Parathyroid adenoma (tissue), 2 donors: Measurements from ENCODE around the gene PEPD.

Experiments
- H2AFZ ChIP-seq: fragments of 300-600 bp; sonication (generic); one replicate; pipeline ENCODE4 v1.7.0; 2017; ENCODE audit warnings: antibody characterized with exemption, mild to moderate bottlenecking
- H3K27ac ChIP-seq: fragments of 300-600 bp; sonication (generic); one replicate; pipeline ENCODE4 v1.7.0; 2017
- H3K27me3 ChIP-seq: fragments of 300-600 bp; sonication (generic); one replicate; pipeline ENCODE4 v1.7.0; 2017; ENCODE audit warnings: low read length; ENCODE audit not compliant: control insufficient read depth, insufficient read depth
- H3K36me3 ChIP-seq: fragments of 300-600 bp; sonication (generic); one replicate; pipeline ENCODE4 v1.7.0; 2017; ENCODE audit warnings: low read length; ENCODE audit not compliant: control insufficient read depth, insufficient read depth
- H3K4me1 ChIP-seq: fragments of 300-600 bp; sonication (generic); one replicate; pipeline ENCODE4 v1.7.0; 2017; ENCODE audit warnings: control low read depth
- H3K4me2 ChIP-seq: fragments of 300-600 bp; sonication (generic); one replicate; pipeline ENCODE4 v1.7.0; 2017; ENCODE audit warnings: low read length
- H3K4me3 ChIP-seq: fragments of 300-600 bp; sonication (generic); one replicate; pipeline ENCODE4 v1.7.0; 2017; ENCODE audit warnings: low read depth, low read length
- H3K79me2 ChIP-seq: fragments of 300-600 bp; sonication (generic); one replicate; pipeline ENCODE4 v1.7.0; 2017; ENCODE audit warnings: control low read depth
- H3K9ac ChIP-seq: fragments of 300-600 bp; sonication (generic); one replicate; pipeline ENCODE4 v1.7.0; 2017; ENCODE audit warnings: mild to moderate bottlenecking
- H3K9me3 ChIP-seq: fragments of 300-600 bp; sonication (generic); one replicate; pipeline ENCODE4 v1.7.0; 2017; ENCODE audit warnings: low read length; ENCODE audit not compliant: control insufficient read depth
- CTCF ChIP-seq: fragments of 300-600 bp; sonication (generic); IDR thresholded peaks from one replicate; pipeline ENCODE4 v1.7.0; 2017; ENCODE audit warnings: antibody characterized with exemption, mild to moderate bottlenecking
- donor health status: primary hyperparathyroidism.

Gene PEPD

GRCh38 chr19:33450689-33451088 lies 70.9 kb downstream of the PEPD start:
- H3K9me3 ChIP-seq: no peaks in the 10 kb centered on the region
- H2AFZ ChIP-seq: no peak overlapping the region
- H3K79me2 ChIP-seq: no peaks in the 10 kb centered on the region
- H3K27ac ChIP-seq: no peak overlapping the region
- no peaks in the 10 kb centered on the region for H3K27me3 ChIP-seq
- H3K9ac ChIP-seq: no peak overlapping the region
- no peak overlapping the region for H3K4me3 ChIP-seq
- H3K4me2 ChIP-seq: no peak overlapping the region
- no peaks in the 10 kb centered on the region for H3K36me3 ChIP-seq
- TF ChIP-seq CTCF: no peak
- H3K4me1 ChIP-seq: no peaks in the 10 kb centered on the region

GRCh38 chr19:33449799-33450198 lies 71.8 kb downstream of the PEPD start:
- Histone ChIP-seq H3K36me3 (no peaks in the 10 kb centered on the region), H3K9ac (no peak overlapping the region), H3K4me3 (no peak overlapping the region), H3K79me2 (no peaks in the 10 kb centered on the region), H3K4me2 (no peak overlapping the region), H2AFZ (no peak overlapping the region), H3K4me1 (no peaks in the 10 kb centered on the region), H3K9me3 (no peaks in the 10 kb centered on the region), H3K27ac (no peak overlapping the region), H3K27me3 (no peaks in the 10 kb centered on the region)
- TF ChIP-seq CTCF: no peak

GRCh38 chr19:33448159-33448516 lies 73.5 kb downstream of the PEPD start:
- H3K27me3 ChIP-seq: no peaks in the 10 kb centered on the region
- H2AFZ ChIP-seq: no peak overlapping the region
- no peaks in the 10 kb centered on the region for H3K9me3 ChIP-seq
- no peak overlapping the region for H3K9ac ChIP-seq
- no peaks in the 10 kb centered on the region for H3K79me2 ChIP-seq
- H3K4me2 ChIP-seq: no peak overlapping the region
- H3K27ac ChIP-seq: no peak overlapping the region
- H3K4me3 ChIP-seq: no peak overlapping the region
- no peaks in the 10 kb centered on the region for H3K4me1 ChIP-seq
- TF ChIP-seq CTCF: no peak
- no peaks in the 10 kb centered on the region for H3K36me3 ChIP-seq

GRCh38 chr19:33447336-33448158 lies 74.0 kb downstream of the PEPD start:
- Histone ChIP-seq H3K36me3 (no peaks in the 10 kb centered on the region), H3K4me1 (no peaks in the 10 kb centered on the region), H3K9ac (no peak overlapping the region), H3K27me3 (no peaks in the 10 kb centered on the region), H3K79me2 (no peaks in the 10 kb centered on the region), H2AFZ (no peak overlapping the region), H3K27ac (no peak overlapping the region), H3K4me2 (no peak overlapping the region), H3K9me3 (no peaks in the 10 kb centered on the region), H3K4me3 (no peak overlapping the region)
- no peak for TF ChIP-seq CTCF
